Measurements from ENCODE around the gene RCOR3.
"Not testable (repeated sequence)": the region's sequence is repeated elsewhere in the genome, so short reads cannot be mapped to it uniquely, and the experiment has no call there.

RCOR3 gene

GRCh38 chr1:211247921-211248320 is 11.2 kb upstream of the RCOR3 start:
- ATAC-seq = peak; percentile 37; the same call in 1 of the 3 replicates
- no peak for TF ChIP-seq TSHZ2 (CRISPR knock-in tag; IDR thresholded peaks at IDR 0.05)
- TF ChIP-seq CSDC2 (CRISPR knock-in tag; IDR thresholded peaks at IDR 0.05) = no peak
- no peak for TF ChIP-seq RARB (CRISPR knock-in tag; IDR thresholded peaks at IDR 0.05)

GRCh38 chr1:211249611-211250010 is 9.6 kb upstream of the RCOR3 start:
- not testable (repeated sequence) for ATAC-seq

- peak; percentile 0; the same call in 1 of the 3 replicates for ATAC-seq
Measured at GRCh38 chr1:211257826-211258225, 1.3 kb upstream of the RCOR3 start.

GRCh38 chr1:211258310-211258755 is 833 bp upstream of the RCOR3 start:
- peak; percentile 61 for ATAC-seq
- TF ChIP-seq ZC3H10 (CRISPR knock-in tag; IDR thresholded peaks at IDR 0.05) = no peak
- TF ChIP-seq ESRRG (CRISPR knock-in tag; IDR thresholded peaks at IDR 0.05) = no peak
- TF ChIP-seq TSHZ2 (CRISPR knock-in tag; IDR thresholded peaks at IDR 0.05) = no peak
- TF ChIP-seq CSRNP3 (CRISPR knock-in tag; IDR thresholded peaks at IDR 0.05) = no peak
- no peak for TF ChIP-seq ARNTL (CRISPR knock-in tag; IDR thresholded peaks at IDR 0.05; ENCODE audit: borderline replicate concordance, low read depth)
- no peak for TF ChIP-seq CREB5 (CRISPR knock-in tag; IDR thresholded peaks at IDR 0.05; ENCODE audit: low read depth)
- no peak for TF ChIP-seq POU6F1 (CRISPR knock-in tag; IDR thresholded peaks at IDR 0.05; ENCODE audit: borderline replicate concordance, low read depth)
- TF ChIP-seq ZNF565 (CRISPR knock-in tag; conservative IDR thresholded peaks at IDR 0.05; ENCODE audit: low read depth) = no peak
- no peak for TF ChIP-seq ZNF8 (CRISPR knock-in tag; IDR thresholded peaks at IDR 0.05)
- no peak for TF ChIP-seq TCF4 (CRISPR knock-in tag; IDR thresholded peaks at IDR 0.05; ENCODE audit: borderline replicate concordance)
- TF ChIP-seq PPARA (CRISPR knock-in tag; IDR thresholded peaks at IDR 0.05; ENCODE audit: borderline replicate concordance) = no peak
- TF ChIP-seq CSDC2 (CRISPR knock-in tag; IDR thresholded peaks at IDR 0.05) = no peak
- TF ChIP-seq GLIS3 (CRISPR knock-in tag; IDR thresholded peaks at IDR 0.05) = no peak
- no peak for TF ChIP-seq TOX (CRISPR knock-in tag; IDR thresholded peaks at IDR 0.05; ENCODE audit: borderline replicate concordance)

More at GRCh38 chr1:211257826-211258225, 1.3 kb upstream of the RCOR3 start:
- TF ChIP-seq ZNF8 (CRISPR knock-in tag; IDR thresholded peaks at IDR 0.05) (no peak), TCF4 (CRISPR knock-in tag; IDR thresholded peaks at IDR 0.05; ENCODE audit: borderline replicate concordance) (no peak), OSR1 (CRISPR knock-in tag; IDR thresholded peaks at IDR 0.05) (no peak), GLIS3 (CRISPR knock-in tag; IDR thresholded peaks at IDR 0.05) (no peak), ZNF70 (CRISPR knock-in tag; IDR thresholded peaks at IDR 0.05) (no peak), CSRNP3 (CRISPR knock-in tag; IDR thresholded peaks at IDR 0.05) (no peak), CREB5 (CRISPR knock-in tag; IDR thresholded peaks at IDR 0.05; ENCODE audit: low read depth) (no peak), BACH2 (CRISPR knock-in tag; IDR thresholded peaks at IDR 0.05; ENCODE audit: borderline replicate concordance) (no peak), ZC3H10 (CRISPR knock-in tag; IDR thresholded peaks at IDR 0.05) (no peak)

Data from SK-N-SH treated with all-trans-retinoic acid at 6 μM for 48 hours (cell line).